Right lobe of liver (tissue), 6 donors: ENCODE measurements around the gene CNPY4. TPM values are rescaled to one million over a fixed set of nuclear protein-coding genes. Genes with fewer than 3 reads are reported as not detected.

Experiments
- ATAC-seq, 4 donors: fragments of 200-7000 bp; cut with Tn5 transposase; one replicate each; pipeline ENCODE4 v1.9.1; 2020; ENCODE audit warnings: mild to moderate bottlenecking in 4 of 4, moderate library complexity in 4 of 4
- DNase-seq, 3 donors: peaks; one replicate each; pipeline ENCODE4 v3.0.0-alpha.2; 2020
- H3K27ac ChIP-seq, 3 donors: fragments of 200-600 bp; one replicate each; pipeline ENCODE4 v1.8.0; 2022
- H3K27me3 ChIP-seq, 2 donors: fragments of 200-600 bp; one replicate each; pipeline ENCODE4 v1.8.0; 2022
- H3K36me3 ChIP-seq, 4 donors: fragments of 200-600 bp; sonication (generic) in 1 of 4; one replicate each; pipeline versions ENCODE4 v1.5.1 to v1.8.0; 2017 to 2022; ENCODE audit warnings: control low read depth in 1 of 4
- H3K4me1 ChIP-seq, 4 donors: fragments of 200-600 bp; sonication (generic) in 1 of 4; one replicate each; pipeline versions ENCODE4 v1.5.1 to v1.8.0; 2017 to 2022; ENCODE audit warnings: control low read depth in 1 of 4
- H3K4me3 ChIP-seq, 3 donors: fragments of 200-600 bp; one replicate each; pipeline ENCODE4 v1.8.0; 2022
- H3K9me3 ChIP-seq, 4 donors: fragments of 200-600 bp; sonication (generic) in 1 of 4; one replicate each; pipeline versions ENCODE4 v1.5.1 to v1.8.0; 2017 to 2022; ENCODE audit warnings: control low read depth in 1 of 4
- POLR2A ChIP-seq: fragments of 450-650 bp; IDR thresholded peaks from one replicate; pipeline ENCODE4 v1.6.1; 2017; ENCODE audit warnings: antibody characterized with exemption, mild to moderate bottlenecking
- WGBS: methylation state at CpG from one replicate; pipeline ENCODE4 v1.1.6; 2018; ENCODE audit warnings: low coverage, low lambda C conversion rate; ENCODE audit not compliant: insufficient coverage; ENCODE audit errors: missing lambda C conversion rate; 5-methylcytosine and 5-hydroxymethylcytosine counted together
- intact Hi-C, 2 donors: fragments of 100-400 bp; cut with DNase I; formaldehyde crosslinking; loops; one replicate each; pipeline versions ENCODE4 v1.11.2 to v1.14.1; 2022
- total RNA-seq, 6 experiments: library from RNA; depleted of rRNA in 2 of 6; stranded (reverse); fragments of >200 nt in 2 of 6; fragmentation: NEBNext Ultra II Directional in 3 of 6; extraction: Animal tissue kit (Norgen Biotek cat#: 25700) in 3 of 6; gene quantifications; one replicate each; pipeline versions ENCODE4 v1.1.0 to v1.2.4, GENCODE V29; 2016 to 2023
- TF ChIP-seq, protein P1 (sequence below), 4 donors: fragments of 200-600 bp in 3 of 4; fragments of 450-650 bp in 1 of 4; IDR thresholded peaks; one replicate each; pipeline versions ENCODE4 v1.5.1 to v1.8.0; 2016 to 2022; ENCODE audit warnings: antibody characterized with exemption in 4 of 4, mild to moderate bottlenecking in 2 of 4
- donor health status: DM: no; HTN: yes; CAD: no.
- donor health status: DM: no; HTN: no; CAD: no.
- donor health status: DM: no; HTN: no; CAD: no.
- donor health status: DM: no; HTN: yes; CAD: no.
- donor health status: DM: no; HTN: yes; CAD: no.

CNPY4 gene
- total RNA-seq, 6 experiments from 2014 or later, result 2.9 to 4.9 (median 3.9) TPM

DNA sequence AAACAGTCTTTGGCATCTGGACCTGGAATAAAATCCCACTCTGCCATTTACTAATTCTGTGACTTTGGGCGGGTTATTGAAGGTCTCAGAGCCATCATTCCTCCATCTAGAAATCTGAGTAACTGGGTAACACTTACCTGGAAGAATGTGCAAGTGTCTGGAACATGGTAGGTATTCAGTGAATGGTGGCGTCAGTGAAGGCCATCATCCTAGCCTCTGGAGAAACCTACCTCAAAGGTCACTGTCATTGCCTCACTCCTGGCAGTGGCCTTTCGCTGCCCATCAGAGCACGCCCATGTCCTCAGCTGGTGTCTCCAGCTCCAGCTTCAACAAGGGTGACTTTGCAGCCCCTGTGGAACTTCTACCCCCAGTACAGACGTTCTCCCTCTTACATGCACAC is 44.4 kb downstream of the CNPY4 start:
- no peak for ATAC-seq
- DNase-seq, result no peak
- H3K9me3 ChIP-seq, result no peaks in the 10 kb centered on the region
- H3K4me3 ChIP-seq, result no peak overlapping the region
- WGBS, result 100% methylated on average over 1 of the region's 5 CpGs
- H3K27ac ChIP-seq, result no peak overlapping the region
- intact Hi-C loops, result no loop called here
- no peak for TF ChIP-seq POLR2A
- TF ChIP-seq, protein P1, sequence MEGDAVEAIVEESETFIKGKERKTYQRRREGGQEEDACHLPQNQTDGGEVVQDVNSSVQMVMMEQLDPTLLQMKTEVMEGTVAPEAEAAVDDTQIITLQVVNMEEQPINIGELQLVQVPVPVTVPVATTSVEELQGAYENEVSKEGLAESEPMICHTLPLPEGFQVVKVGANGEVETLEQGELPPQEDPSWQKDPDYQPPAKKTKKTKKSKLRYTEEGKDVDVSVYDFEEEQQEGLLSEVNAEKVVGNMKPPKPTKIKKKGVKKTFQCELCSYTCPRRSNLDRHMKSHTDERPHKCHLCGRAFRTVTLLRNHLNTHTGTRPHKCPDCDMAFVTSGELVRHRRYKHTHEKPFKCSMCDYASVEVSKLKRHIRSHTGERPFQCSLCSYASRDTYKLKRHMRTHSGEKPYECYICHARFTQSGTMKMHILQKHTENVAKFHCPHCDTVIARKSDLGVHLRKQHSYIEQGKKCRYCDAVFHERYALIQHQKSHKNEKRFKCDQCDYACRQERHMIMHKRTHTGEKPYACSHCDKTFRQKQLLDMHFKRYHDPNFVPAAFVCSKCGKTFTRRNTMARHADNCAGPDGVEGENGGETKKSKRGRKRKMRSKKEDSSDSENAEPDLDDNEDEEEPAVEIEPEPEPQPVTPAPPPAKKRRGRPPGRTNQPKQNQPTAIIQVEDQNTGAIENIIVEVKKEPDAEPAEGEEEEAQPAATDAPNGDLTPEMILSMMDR (IDR thresholded peaks at IDR 0.05), result no peak
- H3K4me1 ChIP-seq, result no peaks in the 10 kb centered on the region
- H3K36me3 ChIP-seq, result no peaks in the 10 kb centered on the region
- no peaks in the 10 kb centered on the region for H3K27me3 ChIP-seq

DNA sequence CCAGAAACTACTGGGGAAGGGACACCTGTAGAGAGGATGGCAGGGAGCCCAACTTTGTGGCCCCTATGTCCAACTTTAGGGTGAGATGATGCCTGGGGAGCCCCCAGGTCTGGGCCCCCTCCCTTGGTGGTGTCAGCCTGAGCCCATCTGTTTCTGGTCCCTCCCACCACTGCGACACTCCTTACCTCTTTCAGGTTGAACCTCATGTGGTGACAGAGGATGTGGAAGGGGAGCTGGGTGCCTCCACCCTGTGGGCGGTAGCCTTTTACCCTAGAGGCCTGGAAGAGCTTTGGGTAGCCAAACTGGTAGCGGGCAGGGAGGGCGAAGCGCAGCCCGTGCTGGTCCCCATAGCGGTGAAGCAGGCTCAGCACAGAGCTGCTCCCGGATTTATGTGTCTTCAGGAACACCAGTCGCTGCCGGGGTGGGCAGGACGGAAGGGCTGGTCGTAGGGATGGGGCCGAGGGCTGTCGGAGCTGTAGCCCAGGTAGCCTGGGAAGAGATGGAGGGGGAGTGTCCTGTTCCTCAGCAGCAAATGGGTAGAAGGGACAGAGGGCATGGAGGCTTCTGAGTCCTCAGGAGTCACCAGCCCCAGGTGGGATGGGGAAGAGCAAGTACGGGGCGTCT is 47.0 kb downstream of the CNPY4 start:
- no peaks in the 10 kb centered on the region for H3K27me3 ChIP-seq
- peaks cover 0 to 5% (median 2%) of the 10 kb centered on the region in 4 donors for H3K4me1 ChIP-seq
- DNase-seq (no peak), ATAC-seq (no peak)
- intact Hi-C loops, result no loop called here
- WGBS, result 50% methylated on average over 11 of the region's 16 CpGs
- no peaks in the 10 kb centered on the region for H3K36me3 ChIP-seq
- no peak for TF ChIP-seq POLR2A
- TF ChIP-seq, protein P1 (IDR thresholded peaks at IDR 0.05), result no peak
- no peaks in the 10 kb centered on the region for H3K9me3 ChIP-seq
- no peak overlapping the region for H3K4me3 ChIP-seq
- no peak overlapping the region for H3K27ac ChIP-seq

DNA sequence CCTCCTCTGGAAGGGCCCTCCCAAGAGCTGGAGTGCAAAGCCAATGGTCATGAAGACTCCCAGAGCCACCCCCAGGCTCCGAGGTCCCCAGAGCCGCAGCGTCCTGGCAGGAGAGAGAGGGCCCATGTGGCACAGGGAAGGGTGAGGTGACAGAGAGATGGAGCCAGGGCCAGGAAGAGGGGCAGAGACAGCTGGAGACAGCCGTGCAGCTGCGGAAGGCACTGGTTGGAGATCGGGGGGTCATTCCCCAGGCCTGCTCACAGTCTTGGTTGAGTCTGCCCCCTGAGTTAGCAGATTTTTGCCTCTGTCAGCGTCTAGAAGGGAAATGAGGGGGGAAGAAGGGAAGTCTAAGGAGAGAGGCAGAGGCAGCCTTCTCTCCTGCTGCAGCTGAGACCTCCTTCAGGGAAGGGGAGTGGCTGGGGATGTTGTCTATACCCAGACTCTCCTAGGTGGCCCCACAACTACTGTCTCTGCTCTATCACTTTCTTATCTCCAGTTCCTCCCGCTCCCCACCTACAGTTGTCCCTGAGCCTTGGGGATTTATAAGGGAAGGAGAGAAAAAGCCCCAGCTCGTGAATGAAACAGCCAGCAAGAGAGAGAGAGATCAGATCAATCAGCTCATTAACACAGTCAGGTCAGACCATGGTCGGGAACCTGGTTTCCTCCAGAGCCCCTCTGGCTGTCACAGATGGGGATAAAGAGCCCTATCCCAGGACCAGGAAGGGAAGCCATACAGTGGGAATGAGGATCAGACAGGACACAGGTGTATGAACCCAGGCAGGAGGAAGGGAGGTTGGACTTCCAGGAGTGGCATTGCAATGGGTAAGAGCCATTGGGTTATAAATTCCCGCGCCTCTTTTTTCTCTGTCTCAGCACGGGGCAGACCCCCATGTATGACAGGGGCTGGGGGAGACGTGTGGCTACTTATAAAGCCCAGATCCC is 47.8 kb downstream of the CNPY4 start:
- no peak for DNase-seq
- H3K36me3 ChIP-seq, result no peaks in the 10 kb centered on the region
- no peaks in the 10 kb centered on the region for H3K27me3 ChIP-seq
- TF ChIP-seq POLR2A, result no peak
- TF ChIP-seq, protein P1 (IDR thresholded peaks at IDR 0.05), result no peak
- intact Hi-C loops, result no loop called here
- H3K27ac ChIP-seq, result no peak overlapping the region
- peaks cover 0 to 6% (median 2%) of the 10 kb centered on the region in 4 donors for H3K4me1 ChIP-seq
- no peak overlapping the region for H3K4me3 ChIP-seq
- peak in 2 of 4 donors; percentile 5 to 34 for ATAC-seq
- H3K9me3 ChIP-seq, result no peaks in the 10 kb centered on the region
- WGBS, result 11% methylated on average over 10 of the region's 14 CpGs

DNA sequence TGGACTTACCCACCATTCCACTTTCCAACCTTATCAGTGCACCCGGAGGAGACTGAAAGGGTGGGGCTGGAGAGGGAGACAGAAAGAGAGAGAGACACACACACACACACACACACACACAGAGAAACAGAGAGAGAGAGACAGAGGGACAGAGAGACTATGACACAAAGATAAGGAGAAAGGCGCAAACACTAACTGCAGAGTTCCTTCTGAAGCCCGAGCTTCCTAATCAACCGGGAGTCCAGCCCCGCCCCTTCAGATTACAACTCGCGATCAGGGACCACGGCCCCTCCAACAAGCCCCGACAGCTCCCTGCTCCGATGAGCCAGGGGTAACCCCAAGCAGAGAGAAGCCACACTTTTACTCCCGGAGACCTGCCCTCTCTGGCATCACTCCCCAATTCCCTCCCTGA is 48.5 kb downstream of the CNPY4 start:
- ATAC-seq, result peak in 3 of 4 donors; percentile 13 to 18 (median 17)
- intact Hi-C loops, result no loop called here

More for the DNA sequence above, 48.5 kb downstream of the CNPY4 start:
- Histone ChIP-seq H3K36me3 (no peaks in the 10 kb centered on the region), H3K9me3 (no peaks in the 10 kb centered on the region), H3K4me1 (peaks cover 0 to 6% (median 2%) of the 10 kb centered on the region in 4 donors), H3K27ac (no peak overlapping the region), H3K4me3 (peak overlapping the region in 2 of 3 donors; percentile 9 to 37), H3K27me3 (no peaks in the 10 kb centered on the region)
- TF ChIP-seq POLR2A, result no peak
- TF ChIP-seq, protein P1 (IDR thresholded peaks at IDR 0.05), result no peak
- DNase-seq, result no peak
- 0% methylated on average over 10 of the region's 11 CpGs for WGBS
